Measurements from ENCODE around the gene UTF1. TPM values are rescaled to one million over a fixed set of nuclear protein-coding genes. Genes with fewer than 3 reads are reported as not detected.
A peak's percentile ranks its signal among the peaks of the same experiment; 100 is the strongest.
"Not testable (repeated sequence)": the region's sequence is repeated elsewhere in the genome, so short reads cannot be mapped to it uniquely, and the experiment has no call there.

UTF1 gene
- polyA plus RNA-seq, 3 donors, result 0.17 TPM; not detected in 2

- DNase-seq (ENCODE audit: extremely low read depth in 1 of 11, low read depth in 9 of 11, low spot score in 4 of 11), result peak in 5 of 11 donors; percentile 15 to 52 (median 40)
These were observed 10.2 kb upstream of the UTF1 start for GRCh38 chr10:133219782-133220181.

GRCh38 chr10:133221331-133221730 is 8.7 kb upstream of the UTF1 start:
- no peak for DNase-seq (ENCODE audit: extremely low read depth in 1 of 11, low read depth in 9 of 11, low spot score in 4 of 11)

GRCh38 chr10:133221756-133222155 is 8.3 kb upstream of the UTF1 start:
- not testable (repeated sequence) for DNase-seq (ENCODE audit: extremely low read depth in 1 of 11, low read depth in 9 of 11, low spot score in 4 of 11)

GRCh38 chr10:133224076-133224475 is 5.9 kb upstream of the UTF1 start:
- DNase-seq (ENCODE audit: extremely low read depth in 1 of 11, low read depth in 9 of 11, low spot score in 4 of 11), result no peak

GRCh38 chr10:133224756-133225372 is 5.2 kb upstream of the UTF1 start:
- DNase-seq (ENCODE audit: extremely low read depth in 1 of 11, low read depth in 9 of 11, low spot score in 4 of 11), result peak in 7 of 11 donors; percentile 48 to 72 (median 54)

GRCh38 chr10:133225707-133226191 is 4.3 kb upstream of the UTF1 start:
- no peak for DNase-seq (ENCODE audit: extremely low read depth in 1 of 11, low read depth in 9 of 11, low spot score in 4 of 11)

GRCh38 chr10:133226251-133226808 is 3.7 kb upstream of the UTF1 start:
- DNase-seq (ENCODE audit: extremely low read depth in 1 of 11, low read depth in 9 of 11, low spot score in 4 of 11), result no peak

GRCh38 chr10:133227256-133227655 is 2.8 kb upstream of the UTF1 start:
- no peak for DNase-seq (ENCODE audit: extremely low read depth in 1 of 11, low read depth in 9 of 11, low spot score in 4 of 11)

GRCh38 chr10:133229265-133230043 is 563 bp upstream of the UTF1 start:
- DNase-seq (ENCODE audit: extremely low read depth in 1 of 11, low read depth in 9 of 11, low spot score in 4 of 11), result no peak

- no peak for DNase-seq (ENCODE audit: extremely low read depth in 1 of 11, low read depth in 9 of 11, low spot score in 4 of 11)
These were observed 574 bp downstream of the UTF1 start for GRCh38 chr10:133230387-133231195.

- no peak for DNase-seq (ENCODE audit: extremely low read depth in 1 of 11, low read depth in 9 of 11, low spot score in 4 of 11)
These were observed 1.4 kb downstream of the UTF1 start for GRCh38 chr10:133231244-133231945.

GRCh38 chr10:133231946-133232574 is 2.0 kb downstream of the UTF1 start:
- DNase-seq (ENCODE audit: extremely low read depth in 1 of 11, low read depth in 9 of 11, low spot score in 4 of 11), result no peak

- DNase-seq (ENCODE audit: extremely low read depth in 1 of 11, low read depth in 9 of 11, low spot score in 4 of 11), result not testable (repeated sequence)
These were observed 4.8 kb downstream of the UTF1 start for GRCh38 chr10:133234796-133235195.

GRCh38 chr10:133235265-133235855 is 5.3 kb downstream of the UTF1 start:
- no peak for DNase-seq (ENCODE audit: extremely low read depth in 1 of 11, low read depth in 9 of 11, low spot score in 4 of 11)

GRCh38 chr10:133235932-133236331 is 5.9 kb downstream of the UTF1 start:
- DNase-seq (ENCODE audit: extremely low read depth in 1 of 11, low read depth in 9 of 11, low spot score in 4 of 11), result no peak

- no peak for DNase-seq (ENCODE audit: extremely low read depth in 1 of 11, low read depth in 9 of 11, low spot score in 4 of 11)
These were observed 6.6 kb downstream of the UTF1 start for GRCh38 chr10:133236401-133237240.

GRCh38 chr10:133237241-133237587 is 7.2 kb downstream of the UTF1 start:
- DNase-seq (ENCODE audit: extremely low read depth in 1 of 11, low read depth in 9 of 11, low spot score in 4 of 11), result no peak

All from renal cortex interstitium (tissue), 11 donors.